CMK (cell line): Measurements from ENCODE around the gene INPP4B.

ENCODE experiments used
- DNase-seq: peaks from one replicate; pipeline ENCODE4 v3.0.0-alpha.2; 2010; ENCODE audit warnings: low read depth

INPP4B gene

DNA sequence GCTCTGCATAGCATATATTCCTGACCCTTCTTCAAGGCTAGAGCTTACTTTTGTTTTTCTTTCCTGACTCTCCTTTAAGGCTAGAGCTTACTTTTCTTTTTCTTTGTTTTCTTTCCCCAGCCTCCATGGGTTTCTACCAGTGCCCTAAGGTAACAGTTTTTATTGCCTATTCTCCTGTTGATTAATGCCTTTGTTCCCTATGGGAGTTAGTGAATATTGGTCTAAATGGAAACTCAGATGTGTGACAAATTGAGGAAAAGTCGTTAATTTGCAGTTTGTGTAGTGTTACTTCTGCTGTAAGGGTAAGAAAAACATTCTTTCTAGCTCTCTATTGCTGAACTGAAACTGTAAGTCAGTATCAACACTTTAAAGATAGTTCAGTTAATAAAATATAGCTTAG is 851.0 kb downstream of the INPP4B start:
- no peak for DNase-seq

DNA sequence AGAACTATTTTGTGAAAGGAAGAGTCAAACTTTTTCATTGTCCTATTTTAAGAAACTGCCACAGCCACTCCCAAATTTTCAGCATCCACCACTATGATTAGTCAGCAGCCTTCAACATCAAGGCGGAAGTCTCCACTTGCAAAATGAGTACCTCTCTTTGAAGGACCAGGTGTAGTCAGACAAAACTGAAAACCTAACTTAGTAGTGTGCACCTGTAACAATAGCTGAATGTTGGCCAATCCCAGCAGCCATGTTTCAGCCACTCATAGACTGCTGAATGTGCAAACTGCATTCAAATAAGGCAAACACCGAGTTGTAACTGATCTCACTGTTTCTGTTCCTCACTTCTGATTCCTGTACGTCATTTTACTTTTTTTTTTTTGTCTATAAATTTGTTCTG is 868.7 kb downstream of the INPP4B start:
- no peak for DNase-seq
